GM12878 (cell line): ENCODE measurements around the gene CDCA5. TPM values are rescaled to one million over a fixed set of nuclear protein-coding genes. Genes with fewer than 3 reads are reported as not detected.

Experiments
- BCLAF1 ChIP-seq: fragments of 450-650 bp; IDR thresholded peaks from 2 replicates; pipeline ENCODE4 v1.6.1; 2017; ENCODE audit warnings: antibody characterized with exemption, mild to moderate bottlenecking, moderate library complexity
- BMI1 ChIP-seq: fragments of 450-650 bp; IDR thresholded peaks from 2 replicates; pipeline ENCODE4 v1.6.1; 2016; ENCODE audit warnings: mild to moderate bottlenecking, moderate library complexity, borderline replicate concordance
- CREB1 ChIP-seq: IDR thresholded peaks from 2 replicates; pipeline ENCODE4 v1.6.1; 2012; ENCODE audit warnings: low read depth, mild to moderate bottlenecking, inconsistent platforms
- ETV6 ChIP-seq, 2 experiments: fragments of 450-650 bp in 1 of 2; IDR thresholded peaks in 1 of 2; conservative IDR thresholded peaks in 1 of 2; 2 replicates each; pipeline ENCODE4 v1.6.1; 2014; ENCODE audit warnings: antibody characterized with exemption in 1 of 2, borderline replicate concordance in 1 of 2, low read depth in 1 of 2, mild to moderate bottlenecking in 1 of 2, moderate library complexity in 1 of 2
- HDGF ChIP-seq: fragments of 450-650 bp; IDR thresholded peaks from 2 replicates; pipeline ENCODE4 v1.6.1; 2016; ENCODE audit warnings: antibody characterized with exemption
- IKZF1 ChIP-seq: fragments of 450-650 bp; conservative IDR thresholded peaks from 2 replicates; pipeline ENCODE4 v1.6.1; 2017; ENCODE audit warnings: antibody characterized with exemption, mild to moderate bottlenecking
- IKZF2 ChIP-seq, 2 experiments: fragments of 450-650 bp; IDR thresholded peaks; 2 replicates each; pipeline ENCODE4 v1.6.1; 2017; ENCODE audit warnings: mild to moderate bottlenecking in 2 of 2, moderate library complexity in 2 of 2
- PAX5 ChIP-seq: IDR thresholded peaks from 2 replicates; pipeline ENCODE4 v1.6.1; 2011; ENCODE audit warnings: low read depth, low read length, borderline replicate concordance
- PKNOX1 ChIP-seq: fragments of 450-650 bp; IDR thresholded peaks from 2 replicates; pipeline ENCODE4 v1.6.1; 2016; ENCODE audit warnings: mild to moderate bottlenecking
- RAD21 ChIP-seq: IDR thresholded peaks from 2 replicates; pipeline ENCODE4 v1.6.1; 2011; ENCODE audit warnings: mild to moderate bottlenecking, low read depth, low read length, moderate library complexity; ENCODE audit not compliant: insufficient read depth
- RBBP5 ChIP-seq: fragments of 200-600 bp; sonication (generic); conservative IDR thresholded peaks from 2 replicates; pipeline ENCODE4 v1.6.1; 2016
- RELA ChIP-seq: fragments of 450-650 bp; IDR thresholded peaks from 2 replicates; pipeline ENCODE4 v1.8.0; 2014; ENCODE audit warnings: borderline replicate concordance; ENCODE audit not compliant: partially characterized antibody
- REST ChIP-seq: IDR thresholded peaks from 2 replicates; pipeline ENCODE4 v1.6.1; 2012; ENCODE audit warnings: mild to moderate bottlenecking, low read depth, low read length
- SP1 ChIP-seq: IDR thresholded peaks from one replicate; pipeline ENCODE4 v1.6.1; 2011; ENCODE audit warnings: low read depth, low read length
- STAT1 ChIP-seq: fragments of 450-650 bp; conservative IDR thresholded peaks from 2 replicates; pipeline ENCODE4 v1.6.1; 2014; ENCODE audit warnings: antibody characterized with exemption, mild to moderate bottlenecking
- TCF12 ChIP-seq: IDR thresholded peaks from 2 replicates; pipeline ENCODE4 v1.6.1; 2011; ENCODE audit warnings: low read depth, mild to moderate bottlenecking, low read length
- TCF3 ChIP-seq: IDR thresholded peaks from 2 replicates; pipeline ENCODE4 v1.6.1; 2012; ENCODE audit warnings: low read depth, mild to moderate bottlenecking, low read length, borderline replicate concordance; ENCODE audit not compliant: insufficient read depth
- ZNF207 ChIP-seq: fragments of 450-650 bp; IDR thresholded peaks from 2 replicates; pipeline ENCODE4 v1.6.1; 2014; ENCODE audit warnings: antibody characterized with exemption, mild to moderate bottlenecking, borderline replicate concordance
- ZNF384 ChIP-seq: IDR thresholded peaks from 2 replicates; pipeline ENCODE4 v1.6.1; 2012; ENCODE audit warnings: low read depth, mild to moderate bottlenecking, low read length, improper control_type of control experiment, borderline replicate concordance
- ZNF687 ChIP-seq: fragments of 450-650 bp; IDR thresholded peaks from 2 replicates; pipeline ENCODE4 v1.6.1; 2017; ENCODE audit warnings: mild to moderate bottlenecking, moderate library complexity
- polyA plus RNA-seq, 11 experiments: library from polyadenylated mRNA; depleted of rRNA in 4 of 11; unstranded in 6 of 11; stranded (reverse) in 5 of 11; fragments of >200 nt; fragmentation: Nextera tagmentation in 4 of 11; fragmentation: Illumina TruSeq in 1 of 11; extraction: Ambion mirVana in 4 of 11; extraction: Trizol in 1 of 11; gene quantifications; 1 replicate in 1 of 11; 2 replicates in 10 of 11; pipeline versions ENCODE4 v1.2.1 to v1.2.3, GENCODE V29; 2011 to 2016; ENCODE audit warnings: inconsistent platforms in 2 of 11, missing spikeins in 2 of 11, low read depth in 1 of 11
- total RNA-seq, 4 experiments: library from RNA; depleted of rRNA in 3 of 4; stranded (reverse); fragments of >200 nt in 3 of 4; fragmentation: Illumina TruSeq in 1 of 4; extraction: Trizol in 1 of 4; gene quantifications; 2 replicates each; pipeline versions ENCODE4 v1.2.1 to v1.2.3, GENCODE V29; 2013 to 2021

CDCA5 gene
- total and polyA plus RNA-seq, 10 of the 15 experiments (the other 5 are each of a cell fraction or from before 2014, with no cell fraction given), result 21.2 to 107 (median 64.9) TPM

- TF ChIP-seq ETV6 (conservative IDR thresholded peaks at IDR 0.05 in 1 of 2, IDR thresholded peaks at IDR 0.05 in 1 of 2; ENCODE audit: borderline replicate concordance in 1 of 2, low read depth in 1 of 2), result 0 out of 4 replicates have a peak, but pooled peaks of 1 of the 2 experiments have one; percentile 35
- no peak for TF ChIP-seq PKNOX1
- TF ChIP-seq RELA, result no peak
- TF ChIP-seq STAT1, result no peak
- TF ChIP-seq RBBP5, result no peak
- TF ChIP-seq PAX5, result no peak
- TF ChIP-seq HDGF, result no peak
- TF ChIP-seq REST, result no peak
- TF ChIP-seq SP1, result no peak
- no peak for TF ChIP-seq TCF3
- no peak for TF ChIP-seq ZNF687
- no peak for TF ChIP-seq BCLAF1
- TF ChIP-seq RAD21, result no peak
- peak; percentile 52; the same call in 1 of the 2 replicates for TF ChIP-seq IKZF1
- 0 out of 2 replicates have a peak, but pooled peaks have one; percentile 46 for TF ChIP-seq CREB1
- TF ChIP-seq IKZF2 (IDR thresholded peaks at IDR 0.05), result peak; percentile 23 to 51; a peak in 3 of 4 replicates
- TF ChIP-seq ZNF207, result no peak
- TF ChIP-seq ZNF384, result no peak
- TF ChIP-seq BMI1, result no peak
- TF ChIP-seq TCF12, result no peak
Measured at GRCh38 chr11:65051398-65051858, 32.4 kb downstream of the CDCA5 start (continued).
